DMS 273 (cell line): Measurements from ENCODE around the gene KLHL13.
A peak's percentile ranks its signal among the peaks of the same experiment; 100 is the strongest.
"Not testable (repeated sequence)": the region's sequence is repeated elsewhere in the genome, so short reads cannot be mapped to it uniquely, and the experiment has no call there.

Experiments used
- DNase-seq: peaks from one replicate; lab custom pipeline; 2025; ENCODE audit not compliant: unreplicated experiment; lab: John Stamatoyannopoulos, UW

Gene KLHL13

GRCh38 chrX:118116713-118117550 lies at the start of gene KLHL13:
TSS of gene KLHL13 (minus strand) at chrX:118116810. CDS start at chrX:118028473, 88,337 bp downstream.
- DNase-seq = peak; percentile 72

DNA sequence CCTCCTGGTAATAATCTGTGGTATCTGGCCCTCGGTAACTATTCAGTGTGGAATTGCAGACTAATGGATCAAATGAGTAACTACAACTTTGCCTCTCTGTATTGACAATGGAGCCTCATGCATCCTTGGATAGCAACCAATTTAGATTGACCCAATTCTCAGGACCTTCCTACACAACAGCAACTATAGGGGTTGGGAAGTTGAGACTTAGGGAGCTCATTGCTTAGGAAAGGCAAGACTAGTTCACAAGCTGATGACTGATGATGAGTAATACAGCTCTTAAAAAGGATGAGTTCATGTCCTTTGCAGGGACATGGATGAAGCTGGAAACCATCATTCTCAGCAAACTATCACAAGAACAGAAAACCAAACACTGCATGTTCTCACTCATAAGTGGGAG lies 47.5 kb upstream of the KLHL13 start:
- no peak for DNase-seq

- DNase-seq = no peak
Observed at GRCh38 chrX:118156953-118157608, 40.5 kb upstream of the KLHL13 start.

- DNase-seq = no peak
Observed at GRCh38 chrX:118156254-118156952, 39.8 kb upstream of the KLHL13 start.

- DNase-seq = no peak
Observed at GRCh38 chrX:118153270-118153669, 36.7 kb upstream of the KLHL13 start.

GRCh38 chrX:118152721-118153120 lies 36.1 kb upstream of the KLHL13 start:
- no peak for DNase-seq

GRCh38 chrX:118148737-118149136 lies 32.1 kb upstream of the KLHL13 start:
- DNase-seq = no peak

DNA sequence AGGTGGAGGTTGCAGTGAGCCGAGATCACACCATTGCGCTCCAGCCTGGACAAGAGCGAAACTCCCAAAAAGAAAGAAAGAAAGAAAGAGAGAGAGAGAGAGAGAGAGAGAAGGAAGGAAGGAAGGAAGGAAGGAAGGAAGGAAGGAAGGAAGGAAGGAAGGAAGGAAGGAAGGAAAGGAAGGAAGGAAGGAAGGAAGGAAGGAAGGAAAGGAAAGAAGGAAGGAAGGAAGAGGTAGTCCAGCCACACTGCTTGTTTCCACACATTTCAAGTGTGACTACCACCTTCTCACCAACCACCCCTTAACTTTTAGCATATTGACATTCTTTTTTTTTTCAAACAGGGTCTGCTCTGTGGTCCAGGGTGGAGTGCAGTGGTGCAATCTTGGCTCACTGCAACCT lies 31.2 kb upstream of the KLHL13 start:
- not testable (repeated sequence) for DNase-seq

DNA sequence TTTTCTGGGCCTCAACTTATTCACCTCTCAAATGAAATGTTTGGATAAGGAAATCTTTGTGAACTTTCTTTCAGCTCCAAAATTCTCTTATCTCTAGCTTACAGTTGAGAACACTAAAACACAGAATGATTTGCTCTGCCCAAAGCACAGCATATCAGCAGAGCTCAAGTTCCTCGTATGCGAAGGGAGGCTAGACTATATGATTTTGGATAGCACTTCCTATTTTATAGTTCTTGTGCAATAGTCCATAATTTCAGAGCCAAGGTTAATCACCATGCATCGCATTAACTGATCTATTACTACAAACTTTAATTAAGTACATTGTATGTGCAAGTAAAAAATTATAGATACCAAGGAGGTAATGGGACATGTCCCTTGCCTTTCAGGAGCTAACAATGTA lies 27.0 kb upstream of the KLHL13 start:
- DNase-seq = no peak

DNA sequence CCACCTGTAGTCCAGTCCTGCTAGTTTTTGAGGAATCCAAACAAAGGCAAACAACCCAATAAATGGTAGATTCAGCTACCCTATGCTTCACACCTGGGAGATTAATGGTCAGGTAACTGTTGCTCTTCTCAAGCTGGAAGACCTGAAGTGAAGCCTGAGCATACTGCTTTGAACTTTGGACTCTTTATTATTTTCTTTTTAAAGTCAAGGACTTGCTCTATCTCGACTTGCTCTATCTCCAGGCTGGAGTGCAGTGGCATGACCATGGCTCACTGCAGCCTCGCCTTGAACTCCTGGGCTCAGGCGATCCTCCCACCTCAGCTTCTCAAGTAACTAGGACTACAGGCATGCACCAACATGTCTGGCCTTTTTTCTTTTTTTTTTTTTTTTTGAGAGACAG lies 14.7 kb upstream of the KLHL13 start:
- no peak for DNase-seq

GRCh38 chrX:118129681-118130080 lies 13.1 kb upstream of the KLHL13 start:
- DNase-seq = no peak

- DNase-seq = no peak
Observed at GRCh38 chrX:118128724-118129123, 12.1 kb upstream of the KLHL13 start.

- no peak for DNase-seq
Observed at GRCh38 chrX:118126286-118126685, 9.7 kb upstream of the KLHL13 start.

DNA sequence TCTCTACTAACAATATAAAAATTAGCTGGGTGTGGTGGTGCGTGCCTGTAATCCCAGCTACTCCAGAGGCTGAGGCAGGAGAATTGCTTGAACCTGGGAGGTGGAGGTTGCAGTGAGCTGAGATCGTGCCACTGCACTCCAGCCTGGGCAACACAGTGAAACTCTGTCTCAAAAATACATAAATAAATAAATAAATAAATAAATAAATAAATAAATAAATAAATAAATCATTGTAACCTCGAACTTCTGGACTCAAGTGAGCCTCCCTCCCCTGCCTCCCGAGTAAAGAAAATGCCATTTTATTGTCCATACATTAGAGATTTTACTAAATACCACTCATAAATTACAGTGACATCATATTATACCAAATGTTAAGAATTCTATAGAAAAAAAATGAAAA lies 7.6 kb upstream of the KLHL13 start:
- not testable (repeated sequence) for DNase-seq

- no peak for DNase-seq
Observed at GRCh38 chrX:118117741-118118140, 1.1 kb upstream of the KLHL13 start.

GRCh38 chrX:118115953-118116712 lies 477 bp downstream of the KLHL13 start:
- peak; percentile 72 for DNase-seq

GRCh38 chrX:118114971-118115370 lies 1.6 kb downstream of the KLHL13 start:
- DNase-seq = peak; percentile 31

DNA sequence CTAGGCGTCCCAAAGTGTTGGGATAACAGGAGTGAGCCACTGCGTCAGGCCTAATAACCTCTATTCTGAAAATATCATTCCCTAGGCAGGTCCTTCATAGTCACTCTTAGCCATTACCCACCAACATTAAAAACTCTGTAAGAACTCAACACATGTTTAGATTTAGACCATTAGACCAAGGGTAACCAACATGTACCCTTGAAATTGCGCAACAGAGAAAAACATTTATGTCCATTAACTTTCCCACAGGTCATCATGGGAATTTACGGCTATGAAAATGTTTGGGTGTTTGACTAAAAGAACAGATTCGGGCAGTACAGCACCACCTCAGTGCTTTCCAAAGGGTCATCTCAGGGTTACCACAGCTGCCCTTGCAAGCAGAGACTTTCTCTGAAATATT lies 7.5 kb downstream of the KLHL13 start:
- DNase-seq = no peak

DNA sequence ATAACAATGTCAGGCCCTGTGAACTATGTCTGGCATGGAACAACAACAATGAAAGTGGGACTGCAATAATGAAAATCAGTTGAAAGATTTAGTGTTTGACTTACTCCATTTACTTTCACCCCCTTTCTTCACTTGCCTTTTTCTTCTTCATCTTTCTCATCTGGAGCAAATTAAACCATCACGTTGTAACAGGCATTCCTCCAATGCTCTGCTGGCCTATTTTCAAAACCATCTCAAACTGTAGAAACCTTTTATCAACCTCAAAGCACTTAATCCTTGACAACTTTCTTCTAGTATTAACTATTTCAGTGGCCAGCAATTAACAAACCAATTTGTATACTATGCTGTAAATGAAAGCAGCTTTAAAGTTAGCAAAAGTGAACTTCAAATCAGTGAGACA lies 8.3 kb downstream of the KLHL13 start:
- no peak for DNase-seq

DNA sequence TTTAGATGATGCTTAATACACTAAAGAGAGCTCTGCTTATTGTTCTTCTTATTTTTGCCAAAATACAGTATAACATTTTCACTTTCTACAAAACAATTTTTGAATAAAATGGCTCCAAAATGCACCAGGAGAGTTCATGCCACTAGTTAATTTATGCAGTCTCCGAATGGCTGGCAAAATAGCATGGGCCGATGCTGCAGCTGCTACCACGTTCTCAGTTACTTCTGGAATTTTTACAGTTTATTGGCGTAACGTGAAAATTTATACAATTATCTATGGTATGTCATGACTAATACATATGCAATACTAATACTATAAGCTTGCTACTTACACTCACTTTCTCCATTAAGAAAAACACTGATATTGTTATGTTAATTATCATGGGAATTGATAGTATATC lies 16.5 kb downstream of the KLHL13 start:
- DNase-seq = no peak

DNA sequence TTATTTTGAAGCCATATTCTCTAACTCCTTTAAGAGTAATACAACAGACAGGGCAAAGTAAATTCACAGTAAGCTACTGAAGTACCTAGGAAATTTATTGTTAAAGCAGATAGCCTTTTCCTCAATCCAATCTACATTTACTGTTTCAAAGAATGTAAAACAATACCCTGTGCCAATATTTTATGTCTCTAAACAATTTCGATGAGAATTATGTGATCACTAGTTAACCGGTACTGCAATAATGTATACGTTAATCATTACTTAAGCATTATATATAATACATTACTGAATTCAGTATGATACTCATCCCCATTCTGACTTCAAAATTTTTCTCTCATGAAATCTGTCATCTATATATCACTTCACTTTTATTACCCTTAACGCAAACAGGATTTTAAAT lies 28.5 kb downstream of the KLHL13 start:
- no peak for DNase-seq
